Measurements from ENCODE around the gene ZFAND6.

DNA sequence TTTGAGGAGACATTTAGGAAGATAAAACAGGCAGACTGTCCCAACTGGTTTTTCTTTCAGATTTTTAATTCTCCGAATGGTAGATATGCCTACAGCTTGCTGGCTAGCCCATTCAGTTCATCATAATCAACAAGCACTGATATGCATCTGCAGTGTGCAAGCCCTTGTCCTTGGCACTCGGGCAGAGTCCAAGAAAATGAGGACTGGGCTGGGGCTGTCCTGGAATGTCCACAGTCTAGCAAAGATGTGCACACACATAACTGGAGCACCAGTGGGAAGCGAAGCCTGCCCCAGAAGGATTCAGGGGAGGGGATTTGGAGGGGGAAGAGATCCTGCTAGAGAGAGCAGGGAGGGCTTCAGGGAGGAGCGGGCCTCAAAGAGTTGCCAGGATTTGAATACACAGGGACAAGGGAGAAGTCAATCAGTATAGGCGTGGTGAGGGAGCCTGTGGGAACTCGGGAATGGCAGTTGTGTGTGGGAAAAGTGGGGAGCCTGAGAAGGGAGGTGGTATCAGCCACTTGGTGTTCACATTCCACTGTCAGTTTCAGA lies 102.1 kb downstream of the ZFAND6 start:
- TF ChIP-seq, protein P1, sequence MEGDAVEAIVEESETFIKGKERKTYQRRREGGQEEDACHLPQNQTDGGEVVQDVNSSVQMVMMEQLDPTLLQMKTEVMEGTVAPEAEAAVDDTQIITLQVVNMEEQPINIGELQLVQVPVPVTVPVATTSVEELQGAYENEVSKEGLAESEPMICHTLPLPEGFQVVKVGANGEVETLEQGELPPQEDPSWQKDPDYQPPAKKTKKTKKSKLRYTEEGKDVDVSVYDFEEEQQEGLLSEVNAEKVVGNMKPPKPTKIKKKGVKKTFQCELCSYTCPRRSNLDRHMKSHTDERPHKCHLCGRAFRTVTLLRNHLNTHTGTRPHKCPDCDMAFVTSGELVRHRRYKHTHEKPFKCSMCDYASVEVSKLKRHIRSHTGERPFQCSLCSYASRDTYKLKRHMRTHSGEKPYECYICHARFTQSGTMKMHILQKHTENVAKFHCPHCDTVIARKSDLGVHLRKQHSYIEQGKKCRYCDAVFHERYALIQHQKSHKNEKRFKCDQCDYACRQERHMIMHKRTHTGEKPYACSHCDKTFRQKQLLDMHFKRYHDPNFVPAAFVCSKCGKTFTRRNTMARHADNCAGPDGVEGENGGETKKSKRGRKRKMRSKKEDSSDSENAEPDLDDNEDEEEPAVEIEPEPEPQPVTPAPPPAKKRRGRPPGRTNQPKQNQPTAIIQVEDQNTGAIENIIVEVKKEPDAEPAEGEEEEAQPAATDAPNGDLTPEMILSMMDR (IDR thresholded peaks at IDR 0.05), result no peak
- no peak for TF ChIP-seq POLR2A (IDR thresholded peaks at IDR 0.05)
